Fibroblast of mammary gland (primary cell): ENCODE measurements around the gene SNX1.
A peak's percentile ranks its signal among the peaks of the same experiment; 100 is the strongest.

Source experiments
- DNase-seq: peaks from one replicate; pipeline ENCODE4 v3.0.0-alpha.2; 2010; ENCODE audit warnings: low read depth
- H3K4me3 ChIP-seq: 2 replicates; pipeline ENCODE4 v1.5.1; 2011; ENCODE audit warnings: low read depth, mild to moderate bottlenecking, low read length, moderate library complexity; ENCODE audit not compliant: control insufficient read depth
- CTCF ChIP-seq: conservative IDR thresholded peaks from 2 replicates; pipeline ENCODE4 v1.5.1; 2011; ENCODE audit warnings: low read depth, low read length, inconsistent platforms; ENCODE audit not compliant: control insufficient read depth, insufficient read depth

The SNX1 gene

GRCh38 chr15:64156652-64157331, 61.0 kb downstream of the SNX1 start:
- no peak for TF ChIP-seq CTCF
- no peak overlapping the region for H3K4me3 ChIP-seq
- DNase-seq, result no peak

GRCh38 chr15:64157599-64158125, 61.9 kb downstream of the SNX1 start:
- no peak overlapping the region for H3K4me3 ChIP-seq
- no peak for DNase-seq
- no peak for TF ChIP-seq CTCF

GRCh38 chr15:64158363-64159134, 62.8 kb downstream of the SNX1 start:
- TF ChIP-seq CTCF, result no peak
- no peak for DNase-seq
- no peak overlapping the region for H3K4me3 ChIP-seq

GRCh38 chr15:64161688-64162477, 66.1 kb downstream of the SNX1 start:
- H3K4me3 ChIP-seq, result peak overlapping the region; percentile 97
- no peak for DNase-seq
- no peak for TF ChIP-seq CTCF

GRCh38 chr15:64162478-64162868, 66.7 kb downstream of the SNX1 start:
- no peak for TF ChIP-seq CTCF
- H3K4me3 ChIP-seq, result peak overlapping the region; percentile 97
- no peak for DNase-seq

- peak within 1 kb of the TSS; percentile 97 for H3K4me3 ChIP-seq
- TF ChIP-seq CTCF, result peak; percentile 32
- peak; percentile 94 for DNase-seq
Measured at GRCh38 chr15:64162869-64163658, 67.3 kb downstream of the SNX1 start, which contains the start of gene PPIB. Gene PPIB, minus strand, starts transcription at chr15:64163022. Its CDS starts 36 bp downstream, at chr15:64162986.
